Panc1 (cell line): ENCODE data around the gene ZSCAN22.

Experiments used
- POLR2AphosphoS5 ChIP-seq: IDR thresholded peaks from 2 replicates; pipeline ENCODE4 v1.6.1; 2012; ENCODE audit warnings: mild to moderate bottlenecking, low read depth, low read length, moderate library complexity
- SIN3A ChIP-seq: IDR thresholded peaks from 2 replicates; pipeline ENCODE4 v1.6.1; 2012; ENCODE audit warnings: low read depth, mild to moderate bottlenecking, low read length, moderate library complexity, borderline replicate concordance; ENCODE audit not compliant: insufficient read depth
- TCF7L2 ChIP-seq: IDR thresholded peaks from 2 replicates; pipeline ENCODE4 v1.6.1; 2011; ENCODE audit warnings: mild to moderate bottlenecking, low read depth, low read length, inconsistent platforms
- TF ChIP-seq, protein P1 (sequence below): fragments of 450-650 bp; IDR thresholded peaks from 2 replicates; pipeline ENCODE4 v1.5.1; 2017; ENCODE audit warnings: mild to moderate bottlenecking
- TF ChIP-seq, protein P2 (sequence below), 2 experiments: IDR thresholded peaks; 2 replicates each; pipeline ENCODE4 v1.6.1; 2011 to 2012; ENCODE audit warnings: low read depth in 2 of 2, control low read depth in 1 of 2, low read length in 1 of 2, mild to moderate bottlenecking in 1 of 2, moderate library complexity in 1 of 2; ENCODE audit not compliant: insufficient read depth in 1 of 2

GRCh38 chr19:58305065-58305931, 21.5 kb upstream of the ZSCAN22 start, which contains the start of gene ERVK3-1:
- TF ChIP-seq, protein P1, sequence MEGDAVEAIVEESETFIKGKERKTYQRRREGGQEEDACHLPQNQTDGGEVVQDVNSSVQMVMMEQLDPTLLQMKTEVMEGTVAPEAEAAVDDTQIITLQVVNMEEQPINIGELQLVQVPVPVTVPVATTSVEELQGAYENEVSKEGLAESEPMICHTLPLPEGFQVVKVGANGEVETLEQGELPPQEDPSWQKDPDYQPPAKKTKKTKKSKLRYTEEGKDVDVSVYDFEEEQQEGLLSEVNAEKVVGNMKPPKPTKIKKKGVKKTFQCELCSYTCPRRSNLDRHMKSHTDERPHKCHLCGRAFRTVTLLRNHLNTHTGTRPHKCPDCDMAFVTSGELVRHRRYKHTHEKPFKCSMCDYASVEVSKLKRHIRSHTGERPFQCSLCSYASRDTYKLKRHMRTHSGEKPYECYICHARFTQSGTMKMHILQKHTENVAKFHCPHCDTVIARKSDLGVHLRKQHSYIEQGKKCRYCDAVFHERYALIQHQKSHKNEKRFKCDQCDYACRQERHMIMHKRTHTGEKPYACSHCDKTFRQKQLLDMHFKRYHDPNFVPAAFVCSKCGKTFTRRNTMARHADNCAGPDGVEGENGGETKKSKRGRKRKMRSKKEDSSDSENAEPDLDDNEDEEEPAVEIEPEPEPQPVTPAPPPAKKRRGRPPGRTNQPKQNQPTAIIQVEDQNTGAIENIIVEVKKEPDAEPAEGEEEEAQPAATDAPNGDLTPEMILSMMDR: no peak
- TF ChIP-seq, protein P2, sequence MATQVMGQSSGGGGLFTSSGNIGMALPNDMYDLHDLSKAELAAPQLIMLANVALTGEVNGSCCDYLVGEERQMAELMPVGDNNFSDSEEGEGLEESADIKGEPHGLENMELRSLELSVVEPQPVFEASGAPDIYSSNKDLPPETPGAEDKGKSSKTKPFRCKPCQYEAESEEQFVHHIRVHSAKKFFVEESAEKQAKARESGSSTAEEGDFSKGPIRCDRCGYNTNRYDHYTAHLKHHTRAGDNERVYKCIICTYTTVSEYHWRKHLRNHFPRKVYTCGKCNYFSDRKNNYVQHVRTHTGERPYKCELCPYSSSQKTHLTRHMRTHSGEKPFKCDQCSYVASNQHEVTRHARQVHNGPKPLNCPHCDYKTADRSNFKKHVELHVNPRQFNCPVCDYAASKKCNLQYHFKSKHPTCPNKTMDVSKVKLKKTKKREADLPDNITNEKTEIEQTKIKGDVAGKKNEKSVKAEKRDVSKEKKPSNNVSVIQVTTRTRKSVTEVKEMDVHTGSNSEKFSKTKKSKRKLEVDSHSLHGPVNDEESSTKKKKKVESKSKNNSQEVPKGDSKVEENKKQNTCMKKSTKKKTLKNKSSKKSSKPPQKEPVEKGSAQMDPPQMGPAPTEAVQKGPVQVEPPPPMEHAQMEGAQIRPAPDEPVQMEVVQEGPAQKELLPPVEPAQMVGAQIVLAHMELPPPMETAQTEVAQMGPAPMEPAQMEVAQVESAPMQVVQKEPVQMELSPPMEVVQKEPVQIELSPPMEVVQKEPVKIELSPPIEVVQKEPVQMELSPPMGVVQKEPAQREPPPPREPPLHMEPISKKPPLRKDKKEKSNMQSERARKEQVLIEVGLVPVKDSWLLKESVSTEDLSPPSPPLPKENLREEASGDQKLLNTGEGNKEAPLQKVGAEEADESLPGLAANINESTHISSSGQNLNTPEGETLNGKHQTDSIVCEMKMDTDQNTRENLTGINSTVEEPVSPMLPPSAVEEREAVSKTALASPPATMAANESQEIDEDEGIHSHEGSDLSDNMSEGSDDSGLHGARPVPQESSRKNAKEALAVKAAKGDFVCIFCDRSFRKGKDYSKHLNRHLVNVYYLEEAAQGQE (IDR thresholded peaks at IDR 0.05; ENCODE audit: insufficient read depth in 1 of 2, low read depth in 2 of 2, low read length in 1 of 2): peak in 1 of 2 experiments; percentile 75; a peak in 1 of 4 replicates
- peak; percentile 85 for TF ChIP-seq SIN3A
- peak; percentile 97 for TF ChIP-seq POLR2AphosphoS5
- peak; percentile 89 for TF ChIP-seq TCF7L2
